Nephron progenitor cell (in vitro differentiated cells): ENCODE data around the gene CACNA2D3.

Experiments
- DNase-seq: peaks from one replicate; pipeline ENCODE4 v3.0.0; 2021
- H3K27ac Mint-ChIP-seq: 2 replicates; pipeline ENCODE4 v1.8.0; 2021; ENCODE audit warnings: mild to moderate bottlenecking, moderate library complexity, mixed read lengths
- H3K27me3 Mint-ChIP-seq: 2 replicates; pipeline ENCODE4 v1.8.0; 2021; ENCODE audit warnings: mild to moderate bottlenecking, low read depth, mixed read lengths; ENCODE audit not compliant: poor library complexity
- H3K36me3 Mint-ChIP-seq: 2 replicates; pipeline ENCODE4 v1.8.0; 2021; ENCODE audit warnings: low read depth, mixed read lengths
- H3K4me1 Mint-ChIP-seq: 2 replicates; pipeline ENCODE4 v1.8.0; 2021; ENCODE audit warnings: mixed read lengths
- H3K4me3 Mint-ChIP-seq: 2 replicates; pipeline ENCODE4 v1.8.0; 2021; ENCODE audit warnings: mild to moderate bottlenecking, moderate library complexity, mixed read lengths
- H3K9me3 Mint-ChIP-seq: 2 replicates; pipeline ENCODE4 v1.8.0; 2021; ENCODE audit warnings: mild to moderate bottlenecking, moderate library complexity, mixed read lengths
- CTCF ChIP-seq: fragments of 200-600 bp; sonication (generic); IDR thresholded peaks from 2 replicates; pipeline ENCODE4 v1.5.0; 2021; ENCODE audit warnings: antibody characterized with exemption

CACNA2D3 gene

GRCh38 chr3:54871867-54872266, 749.5 kb downstream of the CACNA2D3 start:
- Mint-ChIP-seq H3K4me1 (peaks cover 62% of the 10 kb centered on the region), H3K27me3 (peaks cover 7% of the 10 kb centered on the region), H3K4me3 (no peak overlapping the region), H3K9me3 (no peaks in the 10 kb centered on the region), H3K36me3 (no peaks in the 10 kb centered on the region), H3K27ac (no peak overlapping the region)
- DNase-seq: no peak
- TF ChIP-seq CTCF: no peak

- Mint-ChIP-seq H3K27ac (no peak overlapping the region), H3K4me1 (peaks cover 75% of the 10 kb centered on the region)
Measured at GRCh38 chr3:54873059-54874010, 751.0 kb downstream of the CACNA2D3 start.

GRCh38 chr3:54874816-54875556, 752.6 kb downstream of the CACNA2D3 start:
- TF ChIP-seq CTCF: no peak
- no peaks in the 10 kb centered on the region for H3K36me3 Mint-ChIP-seq
- H3K4me1 Mint-ChIP-seq: peaks cover 80% of the 10 kb centered on the region
- no peak for DNase-seq
- H3K4me3 Mint-ChIP-seq: no peak overlapping the region
- H3K9me3 Mint-ChIP-seq: peaks cover 5% of the 10 kb centered on the region
- no peak overlapping the region for H3K27ac Mint-ChIP-seq
- peaks cover 5% of the 10 kb centered on the region for H3K27me3 Mint-ChIP-seq

More at GRCh38 chr3:54873059-54874010, 751.0 kb downstream of the CACNA2D3 start:
- Mint-ChIP-seq H3K4me3 (no peak overlapping the region), H3K9me3 (no peaks in the 10 kb centered on the region), H3K27me3 (peaks cover 7% of the 10 kb centered on the region), H3K36me3 (no peaks in the 10 kb centered on the region)
- no peak for TF ChIP-seq CTCF
- no peak for DNase-seq

- Mint-ChIP-seq H3K27me3 (peaks cover 9% of the 10 kb centered on the region), H3K36me3 (no peaks in the 10 kb centered on the region), H3K9me3 (peaks cover 5% of the 10 kb centered on the region), H3K4me3 (no peak overlapping the region), H3K27ac (no peak overlapping the region), H3K4me1 (peaks cover 74% of the 10 kb centered on the region)
- TF ChIP-seq CTCF: no peak
- DNase-seq: no peak
Measured at GRCh38 chr3:54875596-54876268, 753.4 kb downstream of the CACNA2D3 start.

GRCh38 chr3:54876694-54877093, 754.3 kb downstream of the CACNA2D3 start:
- Mint-ChIP-seq H3K4me3 (no peak overlapping the region), H3K36me3 (no peaks in the 10 kb centered on the region), H3K27ac (no peak overlapping the region), H3K4me1 (peaks cover 64% of the 10 kb centered on the region), H3K27me3 (peaks cover 9% of the 10 kb centered on the region), H3K9me3 (peaks cover 5% of the 10 kb centered on the region)
- no peak for TF ChIP-seq CTCF
- DNase-seq: no peak
